Stimulated activated CD4-positive, alpha-beta T cell treated with anti-CD3 and anti-CD28 coated beads, Interleukin-4, amount 100 ng/mL, for 48 hours (primary cell): ENCODE data around the gene TMEM183A.

Experiments used
- DNase-seq, 2 donors: peaks; one replicate each; pipeline ENCODE4 v3.0.0-alpha.2; 2020; ENCODE audit warnings: low read depth in 2 of 2

Gene TMEM183A

GRCh38 chr1:203045821-203046594 is 38.8 kb downstream of the TMEM183A start:
- DNase-seq = no peak

DNA sequence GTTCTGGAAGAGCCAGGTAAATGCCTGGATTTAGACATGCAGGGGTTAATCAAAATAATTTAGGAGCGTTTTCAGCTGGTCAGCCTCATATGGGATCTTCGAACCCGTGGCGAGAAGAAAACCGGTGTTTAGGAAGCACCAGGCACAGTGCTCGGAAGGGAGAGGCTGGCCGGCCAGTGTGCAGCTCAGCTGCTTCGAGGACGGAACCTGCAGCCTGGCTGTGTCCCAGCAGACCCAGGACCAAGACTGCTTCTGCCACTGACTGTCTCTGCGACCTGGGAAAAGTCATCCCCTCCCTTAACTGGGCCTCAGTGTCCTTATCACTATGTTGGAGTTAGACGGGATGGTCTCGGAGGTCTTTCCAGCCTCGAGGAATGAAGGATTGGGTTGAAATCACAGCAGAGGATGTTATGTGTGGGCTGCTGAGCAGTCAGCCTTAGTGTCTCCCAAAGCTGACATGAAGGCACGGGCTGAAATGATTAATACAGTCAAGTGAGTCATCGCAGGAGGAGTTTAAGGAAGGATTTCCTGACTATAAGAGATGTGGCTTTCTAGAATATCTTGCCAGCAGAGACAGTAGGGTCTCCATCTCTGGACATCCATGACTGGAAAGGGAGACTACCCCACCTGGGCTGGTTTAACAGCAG is 39.9 kb downstream of the TMEM183A start:
- no peak for DNase-seq

DNA sequence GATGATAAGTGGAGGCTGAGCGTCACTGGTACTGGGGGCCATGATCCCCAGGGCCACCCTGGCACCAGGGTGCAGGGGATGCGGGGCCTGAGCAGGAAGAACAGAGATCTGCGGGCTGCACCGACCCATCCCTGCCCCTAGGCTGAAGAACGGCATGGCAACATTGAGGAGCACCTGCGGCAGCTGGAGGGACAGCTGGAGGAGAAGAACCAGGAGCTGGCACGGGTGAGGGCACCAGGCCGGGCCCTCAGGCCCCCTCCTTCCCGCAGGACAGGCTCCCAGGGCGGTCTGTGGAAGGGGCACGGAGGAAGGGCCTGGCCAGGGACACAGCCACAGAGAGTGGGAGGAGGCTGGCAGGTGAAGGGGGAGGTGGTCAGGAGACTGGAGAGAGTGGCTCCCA is 40.9 kb downstream of the TMEM183A start:
- no peak for DNase-seq

DNA sequence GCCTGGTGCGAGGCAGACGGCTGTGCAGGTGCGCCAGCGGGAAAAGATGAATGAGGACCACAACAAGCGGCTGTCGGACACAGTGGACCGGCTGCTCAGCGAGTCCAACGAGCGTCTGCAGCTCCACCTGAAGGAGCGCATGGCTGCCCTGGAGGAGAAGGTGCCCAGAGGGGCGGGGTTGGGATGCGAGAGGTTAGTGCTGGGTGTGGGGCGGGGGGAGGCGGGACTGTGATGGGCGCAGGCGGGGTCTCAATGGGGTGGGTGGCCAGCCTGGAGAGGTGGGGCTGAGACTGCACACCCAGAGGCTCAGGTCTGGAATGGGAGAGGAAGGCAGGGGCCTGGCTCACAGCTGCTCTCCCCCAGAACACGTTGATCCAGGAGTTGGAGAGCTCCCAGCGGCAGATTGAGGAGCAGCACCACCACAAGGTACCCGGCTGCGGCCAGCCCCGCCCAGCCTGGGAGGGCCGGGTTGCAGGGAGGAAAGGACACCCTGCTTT is 41.4 kb downstream of the TMEM183A start:
- no peak for DNase-seq

DNA sequence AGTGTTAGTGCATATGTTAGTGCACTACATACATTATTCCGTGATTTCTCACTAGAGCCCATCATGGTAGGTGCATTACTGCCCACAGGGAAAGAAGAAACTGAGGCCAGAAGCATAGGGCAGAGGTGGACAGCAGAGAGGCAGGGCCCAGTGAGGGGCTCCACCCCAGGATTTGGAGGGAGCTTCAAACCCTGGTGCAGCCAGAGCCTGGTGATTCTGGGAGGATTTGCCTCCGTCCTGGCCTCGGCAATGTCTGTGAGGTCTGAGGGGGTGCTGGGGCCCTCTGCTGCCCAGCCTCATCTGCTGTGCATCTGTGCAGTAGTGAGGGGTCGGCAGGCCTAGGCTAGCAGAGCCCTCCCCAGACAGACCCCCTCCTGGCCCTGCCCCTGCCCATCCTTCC is 41.9 kb downstream of the TMEM183A start:
- DNase-seq = no peak

DNA sequence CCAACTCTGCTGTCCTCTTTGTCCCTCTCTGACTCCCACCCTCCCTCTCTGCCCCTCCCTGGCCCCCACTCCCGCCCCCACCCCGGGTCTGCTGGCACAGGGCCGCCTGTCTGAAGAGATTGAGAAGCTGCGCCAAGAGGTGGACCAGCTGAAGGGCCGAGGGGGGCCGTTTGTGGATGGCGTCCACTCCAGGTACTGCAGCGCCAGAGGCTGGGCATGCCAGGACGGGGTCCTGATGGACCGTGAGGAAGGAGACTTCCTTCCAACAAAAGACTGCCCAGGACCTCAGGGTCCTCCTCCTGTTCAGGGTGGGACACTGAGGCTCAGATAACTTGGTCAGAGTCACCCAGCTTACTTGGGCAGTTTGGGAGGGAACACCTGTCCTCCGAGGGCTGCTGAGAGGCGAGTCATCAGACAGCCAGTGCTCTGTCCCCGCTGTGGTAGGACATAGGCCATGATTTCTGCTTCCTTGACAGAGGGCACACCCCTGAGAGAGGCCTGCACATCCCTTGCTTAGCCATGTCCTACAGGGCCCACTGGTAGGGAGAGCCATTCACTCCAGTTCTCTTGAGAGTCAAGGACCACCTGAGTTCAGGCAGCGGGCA is 42.5 kb downstream of the TMEM183A start:
- no peak for DNase-seq

DNA sequence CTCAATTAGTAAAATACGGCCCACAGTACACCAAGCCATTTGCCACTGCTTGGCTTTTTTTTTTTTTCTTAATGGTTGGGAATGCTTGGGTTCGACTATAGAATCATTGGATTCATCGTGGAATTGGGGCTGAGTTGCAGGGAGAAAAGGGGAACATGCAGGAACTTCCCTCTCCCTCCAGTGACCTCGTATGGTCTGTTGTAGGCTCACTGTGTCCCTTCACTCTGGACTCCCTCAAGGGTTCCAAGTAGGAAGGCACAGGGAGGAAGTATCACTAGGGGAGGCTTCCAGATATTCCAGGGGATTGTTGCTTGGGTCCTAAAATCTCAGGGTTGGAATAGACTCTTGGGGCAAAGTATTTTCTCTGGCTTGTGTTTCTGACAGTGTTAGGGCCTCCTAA is 43.7 kb downstream of the TMEM183A start:
- no peak for DNase-seq

DNA sequence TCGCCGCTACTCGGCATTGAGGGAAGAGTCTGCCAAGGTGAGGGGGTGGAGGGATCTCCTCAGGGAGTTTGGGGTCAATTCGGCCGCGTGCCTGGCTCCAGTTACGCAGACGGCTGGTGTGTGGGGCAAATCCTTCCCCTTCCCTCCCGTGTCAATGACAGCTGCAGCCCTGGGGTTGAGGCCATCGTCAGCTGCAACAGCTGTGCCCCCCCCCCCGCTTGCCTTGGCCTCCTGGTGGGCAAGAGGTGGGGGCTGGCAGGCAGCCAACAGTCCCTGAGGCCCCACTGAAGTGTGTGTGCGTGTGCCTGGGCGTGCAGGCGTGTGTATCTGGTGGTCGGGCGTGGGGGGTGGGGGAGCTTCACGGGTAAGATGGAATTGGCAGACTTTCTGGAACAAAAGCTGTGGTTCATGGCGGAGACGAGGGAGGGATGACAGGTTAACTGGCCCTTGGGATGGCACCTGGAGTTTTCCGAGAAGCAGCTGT is 44.7 kb downstream of the TMEM183A start:
- no peak for DNase-seq

- no peak for DNase-seq
These were observed 45.4 kb downstream of the TMEM183A start for GRCh38 chr1:203052601-203053000.

GRCh38 chr1:203054184-203054583 is 47.0 kb downstream of the TMEM183A start:
- DNase-seq = no peak

DNA sequence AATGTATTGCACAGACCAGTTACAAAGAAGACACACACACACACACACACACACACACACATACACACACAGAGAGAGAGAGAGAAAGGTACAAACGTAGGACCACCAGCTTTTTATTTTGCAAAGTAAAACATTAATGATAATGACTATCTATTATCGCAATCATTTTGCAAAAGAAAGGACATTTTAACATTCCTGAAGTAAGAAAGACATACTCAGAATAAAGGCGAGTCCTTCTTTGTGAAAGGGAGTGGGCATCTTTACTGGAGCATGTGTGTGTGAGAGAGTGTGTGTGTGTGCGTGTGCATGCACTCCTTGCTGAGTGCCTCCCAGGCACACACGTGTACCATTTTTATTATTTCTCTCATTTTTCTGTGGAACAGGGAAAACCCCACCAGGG is 47.5 kb downstream of the TMEM183A start:
- DNase-seq = no peak

- no peak for DNase-seq
These were observed 48.1 kb downstream of the TMEM183A start for GRCh38 chr1:203055161-203055799.

DNA sequence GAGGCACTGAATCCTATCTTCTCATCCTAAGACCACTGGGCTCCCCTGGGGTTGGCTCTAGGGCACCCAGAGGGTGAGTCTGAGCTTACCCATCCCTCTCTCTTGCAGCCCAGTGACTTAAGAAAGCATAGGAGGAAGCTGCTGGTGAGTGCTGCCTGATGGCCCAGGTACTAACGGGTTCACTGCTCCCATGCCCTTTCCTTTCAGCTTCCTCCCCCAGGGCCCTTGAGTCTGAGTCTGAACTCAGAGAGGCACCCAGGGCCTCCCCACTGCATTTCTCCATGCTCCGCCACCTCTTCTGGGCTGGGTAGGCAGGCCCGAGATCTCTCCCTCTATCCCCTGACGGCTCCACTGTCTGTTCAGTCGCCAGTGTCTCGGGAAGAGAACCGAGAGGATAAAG is 48.8 kb downstream of the TMEM183A start:
- no peak for DNase-seq

DNA sequence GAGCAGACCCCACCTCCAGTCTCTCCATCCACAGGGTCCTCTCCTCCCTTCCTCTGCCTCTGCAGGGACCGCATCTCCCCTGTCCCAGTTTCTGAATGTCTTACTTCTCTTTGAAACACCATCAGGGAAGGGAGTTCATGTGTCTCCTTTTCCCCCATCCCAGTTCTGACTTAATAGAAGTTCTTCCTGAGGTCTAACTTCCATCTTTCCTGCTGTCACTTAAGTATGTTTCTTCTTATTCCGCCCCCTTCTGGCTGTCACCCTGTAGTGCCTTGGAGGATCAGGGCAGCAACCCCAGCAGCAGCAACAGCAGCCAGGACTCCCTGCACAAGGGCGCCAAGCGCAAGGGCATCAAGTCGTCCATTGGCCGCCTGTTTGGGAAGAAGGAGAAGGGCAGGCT is 49.3 kb downstream of the TMEM183A start:
- no peak for DNase-seq

GRCh38 chr1:203057911-203058675 is 50.9 kb downstream of the TMEM183A start:
- DNase-seq = no peak

- DNase-seq = no peak
These were observed 51.4 kb downstream of the TMEM183A start for GRCh38 chr1:203058676-203058935.

- no peak for DNase-seq
These were observed 52.3 kb downstream of the TMEM183A start for GRCh38 chr1:203059485-203059884.

DNA sequence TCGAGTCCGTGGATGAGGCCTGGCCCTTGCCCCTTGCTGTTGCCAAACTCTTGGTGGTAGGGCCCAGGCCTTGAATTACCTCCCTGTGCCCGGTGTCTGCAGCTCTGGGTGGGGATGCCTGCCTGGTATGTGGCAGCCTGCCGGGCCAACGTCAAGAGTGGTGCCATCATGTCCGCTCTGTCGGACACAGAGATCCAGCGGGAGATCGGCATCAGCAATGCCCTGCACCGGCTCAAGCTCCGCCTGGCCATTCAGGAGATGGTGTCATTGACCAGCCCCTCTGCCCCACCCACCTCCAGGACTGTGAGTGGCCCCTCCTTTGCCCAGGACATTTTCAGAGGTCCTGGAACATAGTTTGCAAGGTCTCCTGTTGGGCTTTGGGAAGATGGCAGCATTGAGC is 52.9 kb downstream of the TMEM183A start:
- no peak for DNase-seq

GRCh38 chr1:203063287-203063686 is 56.1 kb downstream of the TMEM183A start:
- no peak for DNase-seq

GRCh38 chr1:203065191-203065590 is 58.0 kb downstream of the TMEM183A start:
- no peak for DNase-seq

GRCh38 chr1:203065986-203066385 is 58.8 kb downstream of the TMEM183A start:
- DNase-seq = no peak

- DNase-seq = no peak
These were observed 59.8 kb downstream of the TMEM183A start for GRCh38 chr1:203066965-203067364.
